Trophoblast cell (in vitro differentiated cells and primary cell): ENCODE data around the gene MSL1.

Source experiments
- DNase-seq, 2 donors: peaks; one replicate each; pipeline ENCODE4 v3.0.0-alpha.2; 2016
- H2AFZ ChIP-seq: 2 replicates; pipeline ENCODE4 v1.6.1; 2013; ENCODE audit warnings: low read length, moderate library complexity, mild to moderate bottlenecking; ENCODE audit not compliant: insufficient read depth, poor library complexity
- H2AK5ac ChIP-seq: 2 replicates; pipeline ENCODE4 v1.6.1; 2013; ENCODE audit warnings: mild to moderate bottlenecking, low read length
- H2BK120ac ChIP-seq: 2 replicates; pipeline ENCODE4 v1.6.1; 2013; ENCODE audit warnings: low read length, mild to moderate bottlenecking, moderate library complexity; ENCODE audit not compliant: insufficient read depth, poor library complexity
- H2BK12ac ChIP-seq: 2 replicates; pipeline ENCODE4 v1.6.1; 2013; ENCODE audit warnings: mild to moderate bottlenecking, low read length, moderate library complexity
- H2BK5ac ChIP-seq: 2 replicates; pipeline ENCODE4 v1.6.1; 2013; ENCODE audit warnings: low read length, low read depth, moderate library complexity, mild to moderate bottlenecking; ENCODE audit not compliant: poor library complexity
- H3K14ac ChIP-seq: 2 replicates; pipeline ENCODE4 v1.6.1; 2013; ENCODE audit warnings: mild to moderate bottlenecking, low read length
- H3K18ac ChIP-seq: 2 replicates; pipeline ENCODE4 v1.6.1; 2013; ENCODE audit warnings: mild to moderate bottlenecking, low read length
- H3K23ac ChIP-seq: 2 replicates; pipeline ENCODE4 v1.6.1; 2013; ENCODE audit warnings: low read length
- H3K27ac ChIP-seq: 2 replicates; pipeline ENCODE4 v1.5.1; 2013; ENCODE audit warnings: low read depth, mild to moderate bottlenecking, inconsistent platforms, low read length, moderate library complexity
- H3K27me3 ChIP-seq: 2 replicates; pipeline ENCODE4 v1.6.1; 2013; ENCODE audit warnings: inconsistent platforms, mild to moderate bottlenecking, low read length, moderate library complexity; ENCODE audit not compliant: insufficient read depth
- H3K36me3 ChIP-seq, 2 experiments: 1 replicate in 1 of 2; 2 replicates in 1 of 2; pipeline ENCODE4 v1.6.1; 2013; ENCODE audit warnings: low read length in 2 of 2, mild to moderate bottlenecking in 2 of 2, moderate library complexity in 1 of 2; ENCODE audit not compliant: insufficient read depth in 2 of 2, control insufficient read depth in 1 of 2
- H3K4ac ChIP-seq: 2 replicates; pipeline ENCODE4 v1.6.1; 2013; ENCODE audit warnings: low read depth, mild to moderate bottlenecking, low read length, moderate library complexity
- H3K4me1 ChIP-seq, 2 experiments: 1 replicate in 1 of 2; 2 replicates in 1 of 2; pipeline ENCODE4 v1.6.1; 2013; ENCODE audit warnings: low read length in 2 of 2, mild to moderate bottlenecking in 2 of 2, moderate library complexity in 1 of 2; ENCODE audit not compliant: insufficient read depth in 2 of 2, control insufficient read depth in 1 of 2
- H3K4me2 ChIP-seq: 2 replicates; pipeline ENCODE4 v1.6.1; 2013; ENCODE audit warnings: inconsistent platforms, mild to moderate bottlenecking, low read length, moderate library complexity
- H3K4me3 ChIP-seq: 2 replicates; pipeline ENCODE4 v1.5.1; 2013; ENCODE audit warnings: mild to moderate bottlenecking, low read depth, low read length, inconsistent platforms
- H3K79me1 ChIP-seq: one replicate; pipeline ENCODE4 v1.6.1; 2013; ENCODE audit warnings: low read length
- H3K79me2 ChIP-seq: 2 replicates; pipeline ENCODE4 v1.6.1; 2013; ENCODE audit warnings: low read length, mild to moderate bottlenecking; ENCODE audit not compliant: control insufficient read depth, insufficient read depth, poor library complexity
- H3K9ac ChIP-seq: 2 replicates; pipeline ENCODE4 v1.6.1; 2013; ENCODE audit warnings: mild to moderate bottlenecking, low read length
- H3K9me3 ChIP-seq: 2 replicates; pipeline ENCODE4 v1.6.1; 2013; ENCODE audit warnings: low read depth, mild to moderate bottlenecking, control low read depth, inconsistent platforms, low read length; ENCODE audit not compliant: insufficient read depth
- H4K12ac ChIP-seq: 2 replicates; pipeline ENCODE4 v1.6.1; 2013; ENCODE audit warnings: low read depth, mild to moderate bottlenecking, low read length, moderate library complexity
- H4K8ac ChIP-seq: 2 replicates; pipeline ENCODE4 v1.6.1; 2013; ENCODE audit warnings: low read depth, mild to moderate bottlenecking, low read length, moderate library complexity
- H4K91ac ChIP-seq: one replicate; pipeline ENCODE4 v1.6.1; 2013; ENCODE audit warnings: low read depth, mild to moderate bottlenecking, low read length, moderate library complexity
- WGBS: extraction: QIAGEN DNeasy Blood & Tissue Kit; methylation state at CpG from one replicate; pipeline ENCODE4 v1.1.7; 2013; ENCODE audit warnings: missing lambda C conversion rate; ENCODE audit not compliant: insufficient read length, insufficient coverage; ENCODE audit errors: extremely low coverage; 5-methylcytosine and 5-hydroxymethylcytosine counted together

Gene MSL1

GRCh38 chr17:40089077-40089895 lies 32.5 kb upstream of the MSL1 start:
- H3K4me1 ChIP-seq, result peaks cover 0 to 2% of the 10 kb centered on the region in 2 experiments
- H3K27ac ChIP-seq, result no peak overlapping the region
- no peaks in the 10 kb centered on the region for H3K79me2 ChIP-seq
- H2AFZ ChIP-seq, result no peak overlapping the region
- no peak overlapping the region for H3K9ac ChIP-seq
- H3K4me2 ChIP-seq, result no peak overlapping the region
- no peaks in the 10 kb centered on the region for H3K27me3 ChIP-seq
- no peak overlapping the region for H3K4ac ChIP-seq
- H2BK120ac ChIP-seq, result no peak overlapping the region
- no peaks in the 10 kb centered on the region for H3K79me1 ChIP-seq
- no peak overlapping the region for H3K23ac ChIP-seq
- H2AK5ac ChIP-seq, result no peak overlapping the region
- H3K4me3 ChIP-seq, result no peak overlapping the region
- no peak overlapping the region for H4K91ac ChIP-seq
- no peak overlapping the region for H4K12ac ChIP-seq
- peaks cover 2% of the 10 kb centered on the region for H3K9me3 ChIP-seq
- peaks cover 19 to 26% of the 10 kb centered on the region in 2 experiments for H3K36me3 ChIP-seq
- H2BK12ac ChIP-seq, result no peak overlapping the region
- no peak for DNase-seq
- H3K14ac ChIP-seq, result no peak overlapping the region
- no peak overlapping the region for H4K8ac ChIP-seq
- no peak overlapping the region for H3K18ac ChIP-seq
- no peak overlapping the region for H2BK5ac ChIP-seq
- no CpG with 5 or more reads among the region's 26 CpGs for WGBS

GRCh38 chr17:40090237-40091119 lies 31.3 kb upstream of the MSL1 start:
- Histone ChIP-seq H2BK120ac (no peak overlapping the region), H3K27ac (no peak overlapping the region), H4K8ac (no peak overlapping the region), H3K9me3 (peaks cover 2% of the 10 kb centered on the region), H3K36me3 (peaks cover 20 to 26% of the 10 kb centered on the region in 2 experiments), H3K14ac (no peak overlapping the region), H3K79me2 (no peaks in the 10 kb centered on the region), H3K23ac (no peak overlapping the region), H3K9ac (no peak overlapping the region), H3K27me3 (no peaks in the 10 kb centered on the region), H4K91ac (no peak overlapping the region), H2BK5ac (no peak overlapping the region), H3K4me2 (no peak overlapping the region), H4K12ac (no peak overlapping the region), H3K4ac (no peak overlapping the region), H3K18ac (no peak overlapping the region), H3K4me3 (no peak overlapping the region), H3K4me1 (peaks cover 0 to 2% of the 10 kb centered on the region in 2 experiments), H2AFZ (no peak overlapping the region), H2AK5ac (no peak overlapping the region), H3K79me1 (no peaks in the 10 kb centered on the region), H2BK12ac (no peak overlapping the region)
- no peak for DNase-seq
- WGBS, result no CpG with 5 or more reads among the region's 14 CpGs

DNA sequence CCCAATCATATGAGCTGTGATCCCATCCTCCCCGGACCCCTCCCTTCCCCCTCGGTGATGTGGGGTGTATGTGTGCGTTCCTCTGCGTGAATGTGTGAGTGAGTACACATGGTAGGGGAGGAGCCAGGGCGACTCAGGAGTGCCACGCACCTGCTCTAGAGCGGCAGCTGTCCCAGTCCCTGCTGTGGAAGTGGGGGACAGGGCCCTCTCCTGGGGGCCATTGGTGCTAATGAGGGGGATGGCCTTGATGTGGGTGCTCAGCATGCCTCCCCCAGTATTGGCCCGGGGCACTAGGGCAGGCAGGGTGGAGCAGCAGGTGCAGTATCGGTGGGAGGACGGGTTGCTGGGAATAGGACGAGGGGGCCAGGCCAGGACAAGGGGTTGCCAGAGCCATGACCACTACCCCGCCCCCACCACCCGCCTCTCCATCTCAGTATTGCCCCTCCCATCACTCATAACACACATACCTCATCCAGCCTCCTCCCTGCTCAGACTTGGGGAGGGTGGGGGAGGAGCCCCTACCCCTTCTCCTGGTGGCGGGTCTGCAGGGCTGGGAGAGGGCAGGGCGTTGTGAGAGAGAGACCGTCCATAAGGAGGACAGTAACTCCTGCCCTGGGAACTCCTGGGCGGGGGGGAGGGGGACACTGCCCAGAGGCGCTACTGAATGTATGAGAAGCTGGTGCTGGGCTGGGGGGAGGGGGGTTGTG lies 29.9 kb upstream of the MSL1 start:
- Histone ChIP-seq H3K23ac (no peak overlapping the region), H3K4me3 (no peak overlapping the region), H4K91ac (no peak overlapping the region), H3K4me1 (peaks cover 0 to 2% of the 10 kb centered on the region in 2 experiments), H3K9ac (no peak overlapping the region), H3K79me1 (no peaks in the 10 kb centered on the region), H4K8ac (no peak overlapping the region), H3K18ac (no peak overlapping the region), H3K4me2 (no peak overlapping the region), H2BK12ac (no peak overlapping the region), H3K27ac (no peak overlapping the region), H3K79me2 (no peaks in the 10 kb centered on the region), H2AFZ (no peak overlapping the region), H3K14ac (no peak overlapping the region), H2BK5ac (no peak overlapping the region), H3K27me3 (no peaks in the 10 kb centered on the region), H3K4ac (no peak overlapping the region), H3K36me3 (peaks cover 20 to 26% of the 10 kb centered on the region in 2 experiments), H2BK120ac (no peak overlapping the region), H4K12ac (no peak overlapping the region), H2AK5ac (no peak overlapping the region), H3K9me3 (no peaks in the 10 kb centered on the region)
- DNase-seq, result no peak
- no CpG with 5 or more reads among the region's 18 CpGs for WGBS

- Histone ChIP-seq H2BK120ac (no peak overlapping the region), H3K23ac (no peak overlapping the region), H3K4me3 (no peak overlapping the region), H3K9me3 (no peaks in the 10 kb centered on the region), H3K4me1 (peaks cover 0 to 2% of the 10 kb centered on the region in 2 experiments), H3K79me1 (no peaks in the 10 kb centered on the region), H3K79me2 (no peaks in the 10 kb centered on the region), H3K18ac (no peak overlapping the region), H2AFZ (no peak overlapping the region), H4K8ac (no peak overlapping the region), H3K14ac (no peak overlapping the region), H4K91ac (no peak overlapping the region), H2BK12ac (no peak overlapping the region), H3K9ac (no peak overlapping the region), H3K27ac (no peak overlapping the region), H2AK5ac (no peak overlapping the region), H3K36me3 (peaks cover 19 to 21% of the 10 kb centered on the region in 2 experiments), H4K12ac (no peak overlapping the region), H3K4ac (no peak overlapping the region), H2BK5ac (no peak overlapping the region), H3K27me3 (no peaks in the 10 kb centered on the region), H3K4me2 (no peak overlapping the region)
- no peak for DNase-seq
- WGBS, result no CpG with 5 or more reads among the region's 3 CpGs
Measured at GRCh38 chr17:40092581-40092980, 29.2 kb upstream of the MSL1 start.
